A549 (cell line): ENCODE measurements around the gene PLCL1.

Experiments
- CTCF ChIP-seq: fragments of >200 bp; sonication (Bioruptor Twin); formaldehyde crosslinking; IDR thresholded peaks from 3 replicates; pipeline ENCODE4 v1.5.1; 2016
- FOSL2 ChIP-seq, 2 experiments: fragments of 450-650 bp in 1 of 2; fragments of >200 bp in 1 of 2; sonication (Bioruptor Twin) in 1 of 2; formaldehyde crosslinking; IDR thresholded peaks; 2 replicates each; pipeline versions ENCODE4 v1.5.0 to v1.6.1; 2016 to 2020; ENCODE audit warnings: mild to moderate bottlenecking in 1 of 2, moderate library complexity in 1 of 2

GRCh38 chr2:197779261-197779660 is 25.1 kb upstream of the PLCL1 start:
- TF ChIP-seq CTCF (no peak), FOSL2 (IDR thresholded peaks at IDR 0.05) (no peak), FOSL2 (CRISPR knock-in tag; IDR thresholded peaks at IDR 0.05) (no peak)
